Prostate gland (tissue), 2 donors: Measurements from ENCODE around the gene KL. TPM values are rescaled to one million over a fixed set of nuclear protein-coding genes. Genes with fewer than 3 reads are reported as not detected.

Experiments used
- DNase-seq: peaks from one replicate; pipeline ENCODE4 v3.0.0-alpha.2; 2019; ENCODE audit warnings: low spot score
- H3K27ac ChIP-seq, 2 donors: fragments of 200-600 bp; sonication (generic); 2 replicates each; pipeline ENCODE4 v1.5.1; 2017 to 2019
- H3K27me3 ChIP-seq: fragments of 200-600 bp; sonication (generic); replicated peaks from 2 replicates; pipeline ENCODE4 v1.5.1; 2019; ENCODE audit not compliant: insufficient read depth
- H3K36me3 ChIP-seq, 2 donors: fragments of 200-600 bp; sonication (generic); 1 replicate in 1 of 2; 2 replicates in 1 of 2; pipeline versions ENCODE4 v1.5.1 to v1.8.1; 2017 to 2019
- H3K4me1 ChIP-seq: fragments of 200-600 bp; sonication (generic); replicated peaks from 2 replicates; pipeline ENCODE4 v1.5.1; 2019
- H3K4me3 ChIP-seq, 2 donors: fragments of 200-600 bp; sonication (generic); 2 replicates each; pipeline ENCODE4 v1.5.1; 2017 to 2019
- H3K9me3 ChIP-seq: fragments of 200-600 bp; sonication (generic); 2 replicates; pipeline ENCODE4 v1.5.1; 2017
- CTCF ChIP-seq, 4 experiments: fragments of 200-600 bp in 2 of 4; fragments of 450-650 bp in 2 of 4; sonication (generic) in 2 of 4; IDR thresholded peaks; 1 replicate in 3 of 4; 2 replicates in 1 of 4; pipeline ENCODE4 v1.5.1; 2016 to 2019; ENCODE audit warnings: antibody characterized with exemption in 4 of 4, mild to moderate bottlenecking in 2 of 4, moderate library complexity in 2 of 4
- POLR2A ChIP-seq: fragments of 450-650 bp; IDR thresholded peaks from one replicate; pipeline ENCODE4 v1.6.1; 2016; ENCODE audit warnings: antibody characterized with exemption, mild to moderate bottlenecking
- POLR2AphosphoS5 ChIP-seq: sonication (generic); formaldehyde crosslinking; IDR thresholded peaks from one replicate; pipeline ENCODE4 v1.6.1; 2017; ENCODE audit warnings: antibody characterized with exemption
- WGBS: methylation state at CpG from one replicate; pipeline ENCODE4 v1.1.5; 2018; 5-methylcytosine and 5-hydroxymethylcytosine counted together
- intact Hi-C: fragments of 100-400 bp; cut with DNase I; formaldehyde crosslinking; loops from one replicate; pipeline ENCODE4 v1.14.2; 2022
- total RNA-seq, 2 donors: library from RNA; depleted of rRNA; stranded (reverse); fragments of >200 nt; gene quantifications; one replicate each; pipeline ENCODE4 v1.1.0, GENCODE V29; 2016

Gene KL
- total RNA-seq, 2 donors from 2014 or later = 13.9 to 46.8 TPM

- Histone ChIP-seq H3K4me3 (no peak overlapping the region), H3K4me1 (peaks cover 3% of the 10 kb centered on the region), H3K27me3 (no peaks in the 10 kb centered on the region), H3K27ac (peak overlapping the region in 1 of 2 donors; percentile 33), H3K9me3 (no peaks in the 10 kb centered on the region), H3K36me3 (no peaks in the 10 kb centered on the region)
- WGBS = 96% methylated on average over 3 of the region's 3 CpGs
- TF ChIP-seq CTCF (IDR thresholded peaks at IDR 0.05) (no peak), POLR2A (no peak), POLR2AphosphoS5 (no peak)
- no peak for DNase-seq
- intact Hi-C loops = no loop called here
These were observed 73.1 kb downstream of the KL start for GRCh38 chr13:33089311-33089710.

GRCh38 chr13:33090755-33091414, 74.7 kb downstream of the KL start:
- TF ChIP-seq POLR2AphosphoS5 (peak; percentile 30), CTCF (IDR thresholded peaks at IDR 0.05) (no peak), POLR2A (no peak)
- intact Hi-C loops = no loop called here
- no peak overlapping the region for H3K4me3 ChIP-seq
- peaks cover 3% of the 10 kb centered on the region for H3K4me1 ChIP-seq
- H3K36me3 ChIP-seq = no peaks in the 10 kb centered on the region
- 24% methylated on average over 4 of the region's 4 CpGs for WGBS
- H3K27ac ChIP-seq = peak overlapping the region; percentile 55 to 56
- H3K9me3 ChIP-seq = no peaks in the 10 kb centered on the region
- no peak for DNase-seq
- no peaks in the 10 kb centered on the region for H3K27me3 ChIP-seq

- H3K4me1 ChIP-seq = peaks cover 3% of the 10 kb centered on the region
- no peaks in the 10 kb centered on the region for H3K9me3 ChIP-seq
- peak overlapping the region; percentile 55 to 56 for H3K27ac ChIP-seq
- H3K4me3 ChIP-seq = no peak overlapping the region
- H3K27me3 ChIP-seq = no peaks in the 10 kb centered on the region
- intact Hi-C loops = no loop called here
- no peaks in the 10 kb centered on the region for H3K36me3 ChIP-seq
- no peak for DNase-seq
- no peak for TF ChIP-seq POLR2A
- no peak for TF ChIP-seq POLR2AphosphoS5
- no peak for TF ChIP-seq CTCF (IDR thresholded peaks at IDR 0.05)
- 89% methylated on average over 5 of the region's 5 CpGs for WGBS
These were observed 75.2 kb downstream of the KL start for GRCh38 chr13:33091415-33091774.

GRCh38 chr13:33092073-33092987, 76.1 kb downstream of the KL start:
- peak overlapping the region in 1 of 2 donors; percentile 56 for H3K27ac ChIP-seq
- H3K36me3 ChIP-seq = no peaks in the 10 kb centered on the region
- TF ChIP-seq CTCF (IDR thresholded peaks at IDR 0.05) = no peak
- no peaks in the 10 kb centered on the region for H3K27me3 ChIP-seq
- no peak for DNase-seq
- intact Hi-C loops = no loop called here
- no peaks in the 10 kb centered on the region for H3K9me3 ChIP-seq
- WGBS = 76% methylated on average over 11 of the region's 11 CpGs
- H3K4me1 ChIP-seq = peaks cover 3% of the 10 kb centered on the region
- no peak overlapping the region for H3K4me3 ChIP-seq
